22Rv1 (cell line): ENCODE measurements around the gene TMA16.

Source experiments
- ZFX ChIP-seq: fragments of 450-650 bp; IDR thresholded peaks from 2 replicates; pipeline ENCODE4 v1.6.1; 2017; ENCODE audit warnings: antibody characterized with exemption, borderline replicate concordance
- TF ChIP-seq, protein P1 (sequence below): fragments of 450-650 bp; IDR thresholded peaks from 2 replicates; pipeline ENCODE4 v1.5.1; 2017; ENCODE audit warnings: mild to moderate bottlenecking

DNA sequence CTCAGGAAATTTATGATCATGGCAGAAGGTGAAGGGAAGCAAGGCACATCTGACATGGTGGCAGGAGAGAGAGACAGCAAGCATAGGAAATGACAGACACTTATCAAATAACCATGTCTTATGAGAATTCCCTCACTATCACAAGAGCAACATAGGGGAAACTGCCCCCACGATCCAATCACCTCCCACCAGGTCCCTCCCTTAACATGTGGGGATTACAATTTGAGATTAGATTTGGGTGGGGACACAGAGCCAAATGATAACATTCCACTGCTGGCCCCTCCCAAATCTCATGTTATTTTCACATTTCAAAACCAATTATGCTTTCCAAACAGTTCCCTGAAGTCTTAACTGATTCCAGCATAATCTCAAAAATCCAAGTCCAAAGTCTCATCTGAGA, 8.2 kb upstream of the TMA16 start:
- TF ChIP-seq, protein P1, sequence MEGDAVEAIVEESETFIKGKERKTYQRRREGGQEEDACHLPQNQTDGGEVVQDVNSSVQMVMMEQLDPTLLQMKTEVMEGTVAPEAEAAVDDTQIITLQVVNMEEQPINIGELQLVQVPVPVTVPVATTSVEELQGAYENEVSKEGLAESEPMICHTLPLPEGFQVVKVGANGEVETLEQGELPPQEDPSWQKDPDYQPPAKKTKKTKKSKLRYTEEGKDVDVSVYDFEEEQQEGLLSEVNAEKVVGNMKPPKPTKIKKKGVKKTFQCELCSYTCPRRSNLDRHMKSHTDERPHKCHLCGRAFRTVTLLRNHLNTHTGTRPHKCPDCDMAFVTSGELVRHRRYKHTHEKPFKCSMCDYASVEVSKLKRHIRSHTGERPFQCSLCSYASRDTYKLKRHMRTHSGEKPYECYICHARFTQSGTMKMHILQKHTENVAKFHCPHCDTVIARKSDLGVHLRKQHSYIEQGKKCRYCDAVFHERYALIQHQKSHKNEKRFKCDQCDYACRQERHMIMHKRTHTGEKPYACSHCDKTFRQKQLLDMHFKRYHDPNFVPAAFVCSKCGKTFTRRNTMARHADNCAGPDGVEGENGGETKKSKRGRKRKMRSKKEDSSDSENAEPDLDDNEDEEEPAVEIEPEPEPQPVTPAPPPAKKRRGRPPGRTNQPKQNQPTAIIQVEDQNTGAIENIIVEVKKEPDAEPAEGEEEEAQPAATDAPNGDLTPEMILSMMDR, result no peak
- no peak for TF ChIP-seq ZFX
